Caco-2 (cell line): ENCODE results near the gene ZBTB44. TPM values are rescaled to one million over a fixed set of nuclear protein-coding genes. Genes with fewer than 3 reads are reported as not detected.

Experiments
- BruUV-seq: library from RNA; stranded (reverse); fragments of 400-500 nt; replicated peaks from 2 replicates; lab custom pipeline; 2021; lab: Mats Ljungman, UMichigan
- CTCF ChIA-PET: fragments of 300-600 bp; sonication (Branson Sonifier 250); formaldehyde crosslinking; loops from one replicate; lab custom pipeline; 2022; ENCODE audit warnings: antibody characterized with exemption; lab: Charles Lee
- POLR2A ChIA-PET: fragments of 300-600 bp; sonication (Branson Sonifier 250); formaldehyde crosslinking; loops from one replicate; lab custom pipeline; 2022; ENCODE audit warnings: antibody characterized with exemption; lab: Charles Lee
- DNase-seq, 2 experiments: peaks; one replicate each; pipeline versions ENCODE4 v3.0.0 to v3.0.0-alpha.2; 2020 to 2022
- H3K27me3 ChIP-seq: replicated peaks from 2 replicates; pipeline ENCODE4 v1.6.0; 2011; ENCODE audit warnings: low read length; ENCODE audit not compliant: control insufficient read depth, insufficient read depth
- H3K36me3 ChIP-seq: 2 replicates; pipeline ENCODE4 v1.5.1; 2011; ENCODE audit warnings: low read length; ENCODE audit not compliant: control insufficient read depth, insufficient read depth
- H3K4me1 ChIP-seq: fragments of 250-450 bp; sonication (Bioruptor Pico); 2 replicates; pipeline ENCODE4 v1.5.1; 2020; ENCODE audit warnings: mild to moderate bottlenecking
- H3K4me3 ChIP-seq: 2 replicates; pipeline ENCODE4 v1.5.1; 2011; ENCODE audit warnings: low read depth, mild to moderate bottlenecking, control low read depth, low read length
- H3K9me3 ChIP-seq: fragments of 250-450 bp; sonication (Bioruptor Pico); 2 replicates; pipeline ENCODE4 v1.5.1; 2020; ENCODE audit warnings: mild to moderate bottlenecking, moderate library complexity
- H3K27ac Mint-ChIP-seq: one replicate; pipeline ENCODE4 v1.8.0; 2022; ENCODE audit warnings: mixed read lengths; ENCODE audit not compliant: unreplicated experiment
- H3K27me3 Mint-ChIP-seq: one replicate; pipeline ENCODE4 v1.8.0; 2022; ENCODE audit warnings: mixed read lengths; ENCODE audit not compliant: insufficient read depth, unreplicated experiment
- H3K36me3 Mint-ChIP-seq: one replicate; pipeline ENCODE4 v1.8.0; 2022; ENCODE audit warnings: mild to moderate bottlenecking, mixed read lengths; ENCODE audit not compliant: insufficient read depth, unreplicated experiment
- H3K4me1 Mint-ChIP-seq: one replicate; pipeline ENCODE4 v1.8.0; 2022; ENCODE audit warnings: low read depth, mixed read lengths; ENCODE audit not compliant: unreplicated experiment
- H3K4me3 Mint-ChIP-seq: one replicate; pipeline ENCODE4 v1.8.0; 2022; ENCODE audit warnings: mild to moderate bottlenecking, moderate library complexity, mixed read lengths; ENCODE audit not compliant: unreplicated experiment
- H3K9me3 Mint-ChIP-seq: one replicate; pipeline ENCODE4 v1.8.0; 2022; ENCODE audit warnings: mixed read lengths; ENCODE audit not compliant: unreplicated experiment
- intact Hi-C: fragments of 100-400 bp; cut with micrococcal nuclease; formaldehyde crosslinking; loops from one replicate; pipeline ENCODE4 v1.10.0; 2022; ENCODE audit not compliant: unreplicated experiment
- total RNA-seq: library from RNA; stranded (reverse); gene quantifications from 2 replicates; pipeline ENCODE4 v1.2.3, GENCODE V29; 2022
- TF ChIP-seq, protein P1 (sequence below), 2 experiments: fragments of 200-600 bp in 1 of 2; IDR thresholded peaks; 1 replicate in 1 of 2; 2 replicates in 1 of 2; pipeline versions ENCODE4 v1.5.1 to v1.8.0; 2011 to 2022; ENCODE audit warnings: antibody characterized with exemption in 1 of 2, control low read depth in 1 of 2, inconsistent platforms in 1 of 2, low read depth in 1 of 2, low read length in 1 of 2, mild to moderate bottlenecking in 1 of 2, moderate library complexity in 1 of 2; ENCODE audit not compliant: insufficient read depth in 1 of 2, severe bottlenecking in 1 of 2, unreplicated experiment in 1 of 2

ZBTB44 gene
- total RNA-seq, 1 experiment from 2014 or later, result 53.6 TPM

DNA sequence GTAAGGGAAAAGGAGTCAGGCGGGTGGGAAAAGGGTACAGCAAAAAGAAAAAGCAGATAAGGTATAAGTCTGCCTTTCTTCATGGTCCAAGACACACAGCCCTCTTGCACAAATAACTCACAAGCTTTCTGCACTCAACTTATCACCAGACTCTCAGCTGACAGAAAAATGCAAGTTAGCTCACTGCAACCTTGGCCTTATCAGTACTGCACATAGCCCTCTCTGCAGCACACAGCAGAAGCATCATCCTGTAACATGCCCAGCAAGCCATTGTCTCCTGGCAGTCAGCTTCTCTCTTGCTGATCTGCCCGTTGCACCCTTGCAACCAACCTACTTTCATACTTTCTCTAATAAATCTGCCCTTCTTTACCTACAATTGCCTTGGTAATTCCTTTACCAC is 5.8 kb downstream of the ZBTB44 start:
- CTCF ChIA-PET, result interaction anchor here (0.6 kb wide), 1 partner anchor 177 kb away, joined by 3 read pairs; no protein-coding TSS in a partner anchor

DNA sequence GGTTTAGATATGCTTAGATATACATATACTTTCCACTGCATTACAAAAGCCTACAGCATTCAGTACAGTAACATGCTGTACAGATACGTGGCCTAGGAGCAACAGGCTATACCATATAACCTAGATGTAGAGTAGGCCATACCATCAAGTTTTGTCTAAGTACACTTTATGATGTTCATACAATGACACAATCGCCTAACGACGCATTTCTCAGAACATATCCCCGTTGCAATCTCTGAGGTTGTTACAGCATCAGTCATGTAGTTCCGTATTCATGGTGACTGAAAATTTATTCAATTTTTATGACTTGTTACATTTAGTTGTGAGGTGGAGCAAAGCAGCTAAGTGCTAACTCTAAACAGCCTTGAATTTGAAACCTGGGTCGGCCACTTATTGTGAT is 6.7 kb downstream of the ZBTB44 start:
- BruUV-seq, result no TSS peak
- TF ChIP-seq, protein P1, sequence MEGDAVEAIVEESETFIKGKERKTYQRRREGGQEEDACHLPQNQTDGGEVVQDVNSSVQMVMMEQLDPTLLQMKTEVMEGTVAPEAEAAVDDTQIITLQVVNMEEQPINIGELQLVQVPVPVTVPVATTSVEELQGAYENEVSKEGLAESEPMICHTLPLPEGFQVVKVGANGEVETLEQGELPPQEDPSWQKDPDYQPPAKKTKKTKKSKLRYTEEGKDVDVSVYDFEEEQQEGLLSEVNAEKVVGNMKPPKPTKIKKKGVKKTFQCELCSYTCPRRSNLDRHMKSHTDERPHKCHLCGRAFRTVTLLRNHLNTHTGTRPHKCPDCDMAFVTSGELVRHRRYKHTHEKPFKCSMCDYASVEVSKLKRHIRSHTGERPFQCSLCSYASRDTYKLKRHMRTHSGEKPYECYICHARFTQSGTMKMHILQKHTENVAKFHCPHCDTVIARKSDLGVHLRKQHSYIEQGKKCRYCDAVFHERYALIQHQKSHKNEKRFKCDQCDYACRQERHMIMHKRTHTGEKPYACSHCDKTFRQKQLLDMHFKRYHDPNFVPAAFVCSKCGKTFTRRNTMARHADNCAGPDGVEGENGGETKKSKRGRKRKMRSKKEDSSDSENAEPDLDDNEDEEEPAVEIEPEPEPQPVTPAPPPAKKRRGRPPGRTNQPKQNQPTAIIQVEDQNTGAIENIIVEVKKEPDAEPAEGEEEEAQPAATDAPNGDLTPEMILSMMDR (IDR thresholded peaks at IDR 0.05; ENCODE audit: insufficient read depth in 1 of 2, low read depth in 1 of 2, low read length in 1 of 2, severe bottlenecking in 1 of 2, unreplicated experiment in 1 of 2), result no peak
- intact Hi-C loops, result no loop called here
- H3K4me1 ChIP-seq, result peaks cover 13% of the 10 kb centered on the region
- peaks cover 14% of the 10 kb centered on the region for H3K9me3 Mint-ChIP-seq
- H3K27ac Mint-ChIP-seq, result no peak overlapping the region
- ChIA-PET CTCF (no interaction called here), POLR2A (no interaction called here)
- no peak for DNase-seq
- peaks cover 15% of the 10 kb centered on the region for H3K36me3 Mint-ChIP-seq
- H3K27me3 ChIP-seq, result no peaks in the 10 kb centered on the region
- H3K36me3 ChIP-seq, result no peaks in the 10 kb centered on the region; the same call in none of the 2 replicates
- no peaks in the 10 kb centered on the region for H3K27me3 Mint-ChIP-seq
- no peak overlapping the region for H3K4me3 Mint-ChIP-seq
- H3K4me1 Mint-ChIP-seq, result peaks cover 24% of the 10 kb centered on the region
- H3K4me3 ChIP-seq, result no peak overlapping the region
- H3K9me3 ChIP-seq, result peaks cover 9% of the 10 kb centered on the region

More for the DNA sequence above, 5.8 kb downstream of the ZBTB44 start:
- BruUV-seq, result no TSS peak
- H3K4me1 Mint-ChIP-seq, result peaks cover 26% of the 10 kb centered on the region
- DNase-seq, result no peak
- Histone ChIP-seq H3K27me3 (no peaks in the 10 kb centered on the region), H3K36me3 (no peaks in the 10 kb centered on the region; the same call in none of the 2 replicates), H3K4me3 (no peak overlapping the region), H3K4me1 (peaks cover 13% of the 10 kb centered on the region), H3K9me3 (peaks cover 9% of the 10 kb centered on the region)
- intact Hi-C loops, result no loop called here
- POLR2A ChIA-PET, result no interaction called here
- no peaks in the 10 kb centered on the region for H3K27me3 Mint-ChIP-seq
- no peak overlapping the region for H3K4me3 Mint-ChIP-seq
- H3K9me3 Mint-ChIP-seq, result peaks cover 14% of the 10 kb centered on the region
- TF ChIP-seq, protein P1 (IDR thresholded peaks at IDR 0.05; ENCODE audit: insufficient read depth in 1 of 2, low read depth in 1 of 2, low read length in 1 of 2, severe bottlenecking in 1 of 2, unreplicated experiment in 1 of 2), result no peak
- H3K27ac Mint-ChIP-seq, result no peak overlapping the region
- peaks cover 24% of the 10 kb centered on the region for H3K36me3 Mint-ChIP-seq

DNA sequence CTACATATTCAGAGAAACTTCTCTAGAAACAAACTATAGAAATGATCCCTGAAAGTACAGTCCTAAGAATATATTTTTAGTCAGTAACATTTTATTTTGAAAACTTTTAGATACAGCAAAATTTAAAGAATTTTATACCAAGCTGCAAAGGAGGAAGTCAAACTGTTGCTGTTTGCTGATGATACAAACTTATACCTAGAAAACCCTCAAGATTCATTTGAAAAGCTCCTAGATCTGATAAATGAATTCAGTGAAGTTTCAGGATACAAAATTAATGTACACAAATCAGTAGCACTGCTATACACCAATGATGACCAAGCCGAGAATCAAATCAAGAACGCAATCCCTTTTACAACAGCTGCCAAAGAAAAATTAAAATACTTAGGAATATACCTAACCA is 10.1 kb downstream of the ZBTB44 start:
- Histone ChIP-seq H3K36me3 (no peaks in the 10 kb centered on the region; the same call in none of the 2 replicates), H3K4me1 (peaks cover 12% of the 10 kb centered on the region; the same call in 1 of the 2 replicates), H3K27me3 (no peaks in the 10 kb centered on the region), H3K9me3 (peaks cover 9% of the 10 kb centered on the region), H3K4me3 (no peak overlapping the region)
- no peaks in the 10 kb centered on the region for H3K27me3 Mint-ChIP-seq
- H3K27ac Mint-ChIP-seq, result no peak overlapping the region
- ChIA-PET CTCF (no interaction called here), POLR2A (no interaction called here)
- H3K4me1 Mint-ChIP-seq, result peaks cover 23% of the 10 kb centered on the region
- H3K4me3 Mint-ChIP-seq, result no peak overlapping the region
- DNase-seq, result no peak
- TF ChIP-seq, protein P1 (IDR thresholded peaks at IDR 0.05; ENCODE audit: insufficient read depth in 1 of 2, low read depth in 1 of 2, low read length in 1 of 2, severe bottlenecking in 1 of 2, unreplicated experiment in 1 of 2), result no peak
- intact Hi-C loops, result no loop called here
- peaks cover 14% of the 10 kb centered on the region for H3K9me3 Mint-ChIP-seq
- H3K36me3 Mint-ChIP-seq, result peaks cover 14% of the 10 kb centered on the region
- no TSS peak for BruUV-seq
